ENCODE results near the gene OTP.

DNA sequence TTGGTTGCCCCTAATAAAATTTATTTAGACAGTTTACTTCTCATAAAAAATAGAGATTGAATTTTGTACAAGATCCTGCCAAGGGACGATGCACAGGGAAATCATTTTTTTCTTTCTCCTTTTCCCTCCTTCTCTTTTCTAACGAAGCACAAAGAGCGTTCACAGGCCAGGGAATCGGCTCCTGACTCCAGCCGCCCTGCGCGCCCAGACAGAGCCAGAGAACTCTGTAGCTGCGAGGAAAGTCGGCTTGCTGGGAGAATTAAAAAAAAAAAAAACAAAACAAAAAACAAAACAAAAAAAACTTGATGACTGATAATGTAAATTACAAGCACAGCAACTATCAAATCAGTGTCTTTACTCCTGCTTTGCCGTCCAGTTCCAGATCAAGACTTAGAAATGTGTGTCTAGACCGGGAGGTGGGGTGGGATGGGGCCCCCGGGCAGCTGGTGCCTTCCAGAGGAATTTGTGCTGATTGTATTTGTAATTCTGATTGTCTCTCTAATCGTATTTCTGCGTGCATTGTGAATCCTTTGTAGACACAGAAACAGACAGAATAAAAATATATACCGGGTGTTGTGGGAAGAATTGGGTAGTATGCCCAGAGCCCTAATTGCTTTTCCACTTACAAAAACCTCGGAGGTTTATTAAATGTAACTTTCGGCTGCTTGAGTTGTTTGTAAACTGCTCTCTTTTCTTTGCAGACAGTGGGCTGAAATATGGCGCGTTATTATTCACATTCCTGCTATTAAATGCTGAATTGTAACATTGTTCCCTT, 3.6 kb upstream of the OTP start:
- TF ChIP-seq, protein P1, sequence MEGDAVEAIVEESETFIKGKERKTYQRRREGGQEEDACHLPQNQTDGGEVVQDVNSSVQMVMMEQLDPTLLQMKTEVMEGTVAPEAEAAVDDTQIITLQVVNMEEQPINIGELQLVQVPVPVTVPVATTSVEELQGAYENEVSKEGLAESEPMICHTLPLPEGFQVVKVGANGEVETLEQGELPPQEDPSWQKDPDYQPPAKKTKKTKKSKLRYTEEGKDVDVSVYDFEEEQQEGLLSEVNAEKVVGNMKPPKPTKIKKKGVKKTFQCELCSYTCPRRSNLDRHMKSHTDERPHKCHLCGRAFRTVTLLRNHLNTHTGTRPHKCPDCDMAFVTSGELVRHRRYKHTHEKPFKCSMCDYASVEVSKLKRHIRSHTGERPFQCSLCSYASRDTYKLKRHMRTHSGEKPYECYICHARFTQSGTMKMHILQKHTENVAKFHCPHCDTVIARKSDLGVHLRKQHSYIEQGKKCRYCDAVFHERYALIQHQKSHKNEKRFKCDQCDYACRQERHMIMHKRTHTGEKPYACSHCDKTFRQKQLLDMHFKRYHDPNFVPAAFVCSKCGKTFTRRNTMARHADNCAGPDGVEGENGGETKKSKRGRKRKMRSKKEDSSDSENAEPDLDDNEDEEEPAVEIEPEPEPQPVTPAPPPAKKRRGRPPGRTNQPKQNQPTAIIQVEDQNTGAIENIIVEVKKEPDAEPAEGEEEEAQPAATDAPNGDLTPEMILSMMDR (IDR thresholded peaks at IDR 0.05): no peak
- TF ChIP-seq ZFX (IDR thresholded peaks at IDR 0.05; ENCODE audit: borderline replicate concordance): no peak
